A549 (cell line): ENCODE data around the gene USP25. TPM values are rescaled to one million over a fixed set of nuclear protein-coding genes. Genes with fewer than 3 reads are reported as not detected.

Source experiments
- ATAC-seq, 2 experiments: fragments of 200-7000 bp in 1 of 2; fragments of >200 bp in 1 of 2; cut with Nextera tagmentation in 1 of 2; cut with Tn5 transposase in 1 of 2; 3 replicates each; pipeline versions ENCODE4 v1.8.0 to v1.9.1; 2018 to 2020; ENCODE audit warnings: mild to moderate bottlenecking in 1 of 2, moderate library complexity in 1 of 2
- CTCF ChIA-PET: fragments of 300-600 bp; sonication (Branson Sonifier 250); formaldehyde crosslinking; extraction: SDS; loops from one replicate; lab custom pipeline; 2021; ENCODE audit warnings: antibody characterized with exemption, inconsistent platforms; lab: Yijun Ruan, JAX
- POLR2A ChIA-PET: fragments of 350-600 bp; formaldehyde crosslinking; extraction: SDS; loops from one replicate; lab custom pipeline; 2021; ENCODE audit warnings: antibody characterized with exemption, inconsistent platforms; lab: Yijun Ruan, JAX
- DNase-seq, 2 experiments: peaks; one replicate each; pipeline versions ENCODE4 v3.0.0 to v3.0.0-alpha.2; 2011 to 2016; ENCODE audit warnings: low read depth in 1 of 2, low spot score in 1 of 2
- FAIRE-seq: peaks from 2 replicates; lab custom pipeline; 2011; peaks lifted over from hg19 to GRCh38; lab: Jason Lieb, UNC
- H3K27ac ChIP-seq, 2 experiments: fragments of >200 bp; sonication (Bioruptor Twin); formaldehyde crosslinking; 3 replicates each; pipeline ENCODE4 v1.5.1; 2016 to 2017
- H3K4me1 ChIP-seq: fragments of >200 bp; sonication (Bioruptor Twin); formaldehyde crosslinking; 3 replicates; pipeline ENCODE4 v1.6.1; 2016
- H3K4me2 ChIP-seq: fragments of >200 bp; sonication (Bioruptor Twin); formaldehyde crosslinking; 3 replicates; pipeline ENCODE4 v1.6.1; 2016
- H3K4me3 ChIP-seq: fragments of >200 bp; sonication (Bioruptor Twin); formaldehyde crosslinking; 3 replicates; pipeline ENCODE4 v1.5.1; 2016
- H3K9me3 ChIP-seq: fragments of >200 bp; sonication (Bioruptor Twin); formaldehyde crosslinking; 3 replicates; pipeline ENCODE4 v1.6.1; 2016
- BCL3 ChIP-seq: fragments of >200 bp; sonication (Bioruptor Twin); formaldehyde crosslinking; IDR thresholded peaks from 3 replicates; pipeline ENCODE4 v1.6.1; 2016
- CBX8 ChIP-seq: fragments of 200-600 bp; sonication (generic); IDR thresholded peaks from 2 replicates; pipeline ENCODE4 v1.6.1; 2016
- CEBPB ChIP-seq, 2 experiments: fragments of >200 bp in 1 of 2; sonication (Bioruptor Twin) in 1 of 2; formaldehyde crosslinking in 1 of 2; IDR thresholded peaks; 2 replicates each; pipeline ENCODE4 v1.6.1; 2012 to 2016
- EP300 ChIP-seq, 2 experiments: fragments of >200 bp; sonication (Bioruptor Twin); formaldehyde crosslinking; IDR thresholded peaks; 2 replicates in 1 of 2; 3 replicates in 1 of 2; pipeline ENCODE4 v1.6.1; 2016 to 2017
- ESRRA ChIP-seq: fragments of 150-350 bp; IDR thresholded peaks from 2 replicates; pipeline ENCODE4 v1.6.1; 2014; ENCODE audit warnings: mild to moderate bottlenecking, low read length, borderline replicate concordance
- FOSL2 ChIP-seq, 2 experiments: fragments of 450-650 bp in 1 of 2; fragments of >200 bp in 1 of 2; sonication (Bioruptor Twin) in 1 of 2; formaldehyde crosslinking; IDR thresholded peaks; 2 replicates each; pipeline versions ENCODE4 v1.5.0 to v1.6.1; 2016 to 2020; ENCODE audit warnings: mild to moderate bottlenecking in 1 of 2, moderate library complexity in 1 of 2
- HDAC2 ChIP-seq: fragments of 200-600 bp; sonication (generic); IDR thresholded peaks from 2 replicates; pipeline ENCODE4 v1.6.1; 2016
- HES2 ChIP-seq: fragments of >200 bp; sonication (Bioruptor Twin); formaldehyde crosslinking; IDR thresholded peaks from 2 replicates; pipeline ENCODE4 v1.6.1; 2016
- JUNB ChIP-seq: fragments of >200 bp; sonication (Bioruptor Twin); formaldehyde crosslinking; IDR thresholded peaks from 2 replicates; pipeline ENCODE4 v1.6.1; 2016
- KDM1A ChIP-seq: fragments of 200-600 bp; sonication (generic); IDR thresholded peaks from 2 replicates; pipeline ENCODE4 v1.6.1; 2016; ENCODE audit warnings: low read depth, mild to moderate bottlenecking
- KDM5A ChIP-seq: fragments of 200-600 bp; sonication (generic); IDR thresholded peaks from 2 replicates; pipeline ENCODE4 v1.6.1; 2016; ENCODE audit warnings: antibody characterized with exemption, mild to moderate bottlenecking
- MYC ChIP-seq: IDR thresholded peaks from 2 replicates; pipeline ENCODE4 v1.6.1; 2012; ENCODE audit warnings: mild to moderate bottlenecking, inconsistent platforms, low read length, improper control_type of control experiment, borderline replicate concordance
- PBX3 ChIP-seq: IDR thresholded peaks from 2 replicates; pipeline ENCODE4 v1.6.1; 2012
- POLR2A ChIP-seq: IDR thresholded peaks from 2 replicates; pipeline ENCODE4 v1.6.1; 2012; ENCODE audit warnings: mild to moderate bottlenecking, low read length
- RAD21 ChIP-seq, 2 experiments: fragments of >200 bp in 1 of 2; sonication (Bioruptor Twin) in 1 of 2; formaldehyde crosslinking in 1 of 2; IDR thresholded peaks in 1 of 2; conservative IDR thresholded peaks in 1 of 2; 2 replicates in 1 of 2; 3 replicates in 1 of 2; pipeline ENCODE4 v1.6.1; 2012 to 2018; ENCODE audit warnings: inconsistent platforms in 1 of 2
- RARB ChIP-seq: fragments of 250-450 bp; sonication (Bioruptor Pico); IDR thresholded peaks from 2 replicates; pipeline ENCODE4 v1.8.0; 2021; ENCODE audit warnings: mild to moderate bottlenecking, moderate library complexity
- RCOR1 ChIP-seq: fragments of 150-350 bp; IDR thresholded peaks from 2 replicates; pipeline ENCODE4 v1.6.1; 2014; ENCODE audit warnings: antibody characterized with exemption, low read length, low read depth
- REST ChIP-seq: fragments of 200-600 bp; sonication (generic); IDR thresholded peaks from 2 replicates; pipeline ENCODE4 v1.6.1; 2016; ENCODE audit warnings: antibody characterized with exemption, mild to moderate bottlenecking, moderate library complexity
- RNF2 ChIP-seq: fragments of 200-600 bp; sonication (generic); IDR thresholded peaks from 2 replicates; pipeline ENCODE4 v1.6.1; 2016; ENCODE audit warnings: low read depth, mild to moderate bottlenecking, antibody characterized with exemption, moderate library complexity, borderline replicate concordance
- SREBF2 ChIP-seq: fragments of 450-650 bp; IDR thresholded peaks from 2 replicates; pipeline ENCODE4 v1.6.1; 2014; ENCODE audit warnings: mild to moderate bottlenecking, moderate library complexity
- TFCP2L1 ChIP-seq: fragments of 250-450 bp; sonication (Bioruptor Pico); IDR thresholded peaks from 2 replicates; pipeline ENCODE4 v1.5.0; 2021; ENCODE audit warnings: mild to moderate bottlenecking
- ZC3H11A ChIP-seq: fragments of 450-650 bp; IDR thresholded peaks from 2 replicates; pipeline ENCODE4 v1.6.1; 2014; ENCODE audit warnings: antibody characterized with exemption, mild to moderate bottlenecking
- ZFP36 ChIP-seq: fragments of 450-650 bp; IDR thresholded peaks from 2 replicates; pipeline ENCODE4 v1.6.1; 2014; ENCODE audit warnings: borderline replicate concordance; ENCODE audit not compliant: partially characterized antibody
- ZNF302 ChIP-seq: fragments of 250-450 bp; sonication (Bioruptor Pico); IDR thresholded peaks from 2 replicates; pipeline ENCODE4 v1.9.0; 2021; ENCODE audit warnings: inconsistent platforms, mild to moderate bottlenecking, moderate library complexity
- WGBS: methylation state at CpG from one replicate; pipeline ENCODE4 v1.1.6; 2017; ENCODE audit errors: missing lambda C conversion rate; 5-methylcytosine and 5-hydroxymethylcytosine counted together
- polyA plus RNA-seq, 4 experiments: library from polyadenylated mRNA; depleted of rRNA in 3 of 4; stranded (reverse); fragments of >200 nt; fragmentation: RNase III in 1 of 4; extraction: RNeasy Plus Mini Kit Qiagen cat#74134 plus additional on column Dnase treatment in 1 of 4; gene quantifications; 2 replicates in 3 of 4; 3 replicates in 1 of 4; pipeline ENCODE4 v1.2.3, GENCODE V29; 2011 to 2017

Gene USP25
- polyA plus RNA-seq, 2 of the 4 experiments (the other 2 are of a cell fraction), result 15.3 to 33.5 TPM

- no peak for TF ChIP-seq RNF2
- TF ChIP-seq KDM1A, result no peak
- peak in 1 of 2 experiments; percentile 4; a peak in 1 of 5 replicates for TF ChIP-seq RAD21 (conservative IDR thresholded peaks at IDR 0.05 in 1 of 2, IDR thresholded peaks at IDR 0.05 in 1 of 2)
- no peak for TF ChIP-seq ZC3H11A
- TF ChIP-seq SREBF2, result no peak
- no peak for TF ChIP-seq CBX8
- no peak for TF ChIP-seq ZFP36
- TF ChIP-seq RARB (CRISPR knock-in tag), result no peak
Measured at GRCh38 chr21:15729674-15730483, at the start of gene USP25 (continued).

GRCh38 chr21:15682186-15682895 lies 47.4 kb upstream of the USP25 start:
- Histone ChIP-seq H3K9me3 (no peaks in the 10 kb centered on the region), H3K4me2 (peak overlapping the region; percentile 39), H3K4me1 (peaks cover 5% of the 10 kb centered on the region; the same call in 1 of the 3 replicates), H3K27ac (peak overlapping the region in 1 of 2 experiments; percentile 33; a peak in 1 of 6 replicates), H3K4me3 (no peak overlapping the region)
- WGBS, result 74% methylated on average over 6 of the region's 6 CpGs
- ChIA-PET CTCF (no interaction called here), POLR2A (no interaction called here)
- peak in 1 of 2 experiments; percentile 20 for DNase-seq
- no peak for ATAC-seq
- FAIRE-seq, result no peak
- TF ChIP-seq ZNF302 (no peak), CEBPB (IDR thresholded peaks at IDR 0.05) (peak; percentile 67 to 80; a peak in 3 of 4 replicates), BCL3 (no peak), RNF2 (no peak), MYC (no peak), EP300 (IDR thresholded peaks at IDR 0.05) (no peak)

GRCh38 chr21:15682977-15683376 lies 46.8 kb upstream of the USP25 start:
- WGBS, result 9% methylated on average over 2 of the region's 2 CpGs
- H3K9me3 ChIP-seq, result no peaks in the 10 kb centered on the region
- peaks cover 5% of the 10 kb centered on the region; the same call in 1 of the 3 replicates for H3K4me1 ChIP-seq
- no peak for ATAC-seq
- DNase-seq, result no peak
- FAIRE-seq, result no peak
- CTCF ChIA-PET, result no interaction called here
- TF ChIP-seq HDAC2 (no peak), RCOR1 (no peak), FOSL2 (IDR thresholded peaks at IDR 0.05) (no peak), FOSL2 (CRISPR knock-in tag; IDR thresholded peaks at IDR 0.05) (no peak), ESRRA (no peak), CEBPB (IDR thresholded peaks at IDR 0.05) (no peak), KDM5A (no peak), POLR2A (no peak), PBX3 (no peak), TFCP2L1 (CRISPR knock-in tag) (no peak), SREBF2 (no peak), HES2 (no peak), JUNB (no peak), REST (no peak), KDM1A (no peak)
- H3K4me3 ChIP-seq, result no peak overlapping the region
- peak overlapping the region; percentile 39; the same call in 2 of the 3 replicates for H3K4me2 ChIP-seq
- POLR2A ChIA-PET, result no interaction called here
- no peak overlapping the region for H3K27ac ChIP-seq
